Stimulated activated CD8-positive, alpha-beta memory T cell treated with anti-CD3 and anti-CD28 coated beads, Interleukin-2, amount 100 ng/mL, for 48 hours (primary cell): ENCODE results near the gene DNAJC27.
A peak's percentile ranks its signal among the peaks of the same experiment; 100 is the strongest.

Experiments used
- DNase-seq, 2 donors: peaks; one replicate each; pipeline ENCODE4 v3.0.0-alpha.2; 2020; ENCODE audit warnings: low read depth in 2 of 2

The DNAJC27 gene

GRCh38 chr2:24926220-24926601, 45.5 kb downstream of the DNAJC27 start:
- no peak for DNase-seq

DNA sequence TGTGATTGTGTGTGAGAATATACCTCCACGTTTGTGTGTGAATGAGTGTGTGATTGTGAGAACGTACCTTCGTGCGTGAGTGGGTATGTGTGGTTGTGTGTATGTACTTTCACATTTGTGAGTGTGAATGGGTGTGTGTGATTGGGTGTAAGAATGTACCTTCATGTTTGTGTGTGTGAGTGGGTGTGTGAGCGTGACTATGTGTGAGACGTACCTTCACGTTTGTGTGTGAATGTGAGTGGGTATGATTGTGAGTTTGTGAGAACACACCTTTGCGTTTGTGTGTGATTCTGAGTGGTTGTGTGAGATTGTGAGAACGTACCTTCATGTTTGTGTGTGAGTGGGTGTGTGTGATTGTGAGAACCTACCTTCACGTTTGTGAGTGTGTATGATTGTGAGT, 45.9 kb downstream of the DNAJC27 start:
- no peak for DNase-seq

DNA sequence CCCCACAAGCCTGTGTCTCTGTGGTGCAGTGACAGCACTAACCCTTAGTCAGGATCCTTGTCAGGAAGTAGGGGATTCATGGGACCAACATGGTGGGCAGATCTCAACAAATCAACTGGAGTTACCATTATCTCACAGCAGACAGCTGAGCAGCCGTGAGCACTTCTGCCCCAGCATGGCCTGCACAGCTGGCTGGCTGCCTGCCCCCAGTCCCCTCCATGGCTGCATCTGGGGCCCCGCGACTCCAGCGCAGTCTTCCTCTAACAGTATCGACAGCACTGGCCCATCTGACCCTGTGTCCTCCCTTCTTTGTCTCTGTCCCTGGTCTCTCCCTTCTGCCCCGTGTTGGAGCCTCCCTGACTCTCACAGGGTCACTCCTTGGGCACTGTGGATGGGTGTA, 47.0 kb downstream of the DNAJC27 start:
- DNase-seq, result no peak

GRCh38 chr2:24924266-24924665, 47.5 kb downstream of the DNAJC27 start:
- DNase-seq, result no peak

DNA sequence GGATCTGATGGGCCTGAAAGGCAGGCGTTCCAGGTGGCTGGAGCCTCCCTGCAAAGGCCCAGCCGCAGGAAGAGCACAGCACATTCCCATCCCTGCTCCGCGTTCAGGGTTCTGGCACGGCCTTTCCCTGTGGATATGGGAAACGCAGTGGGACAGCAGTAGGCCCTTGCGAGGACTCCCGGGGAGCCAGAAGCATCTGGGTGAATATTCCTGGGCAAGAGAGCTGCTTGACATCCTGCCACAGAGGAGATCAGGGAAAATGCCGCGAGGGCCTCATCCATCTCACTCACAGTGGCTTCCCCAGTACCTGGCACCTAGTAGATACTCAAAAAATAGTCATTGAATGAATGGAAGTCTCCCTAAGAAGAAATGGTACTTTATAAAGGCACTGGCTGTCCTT, 48.6 kb downstream of the DNAJC27 start:
- DNase-seq, result no peak

DNA sequence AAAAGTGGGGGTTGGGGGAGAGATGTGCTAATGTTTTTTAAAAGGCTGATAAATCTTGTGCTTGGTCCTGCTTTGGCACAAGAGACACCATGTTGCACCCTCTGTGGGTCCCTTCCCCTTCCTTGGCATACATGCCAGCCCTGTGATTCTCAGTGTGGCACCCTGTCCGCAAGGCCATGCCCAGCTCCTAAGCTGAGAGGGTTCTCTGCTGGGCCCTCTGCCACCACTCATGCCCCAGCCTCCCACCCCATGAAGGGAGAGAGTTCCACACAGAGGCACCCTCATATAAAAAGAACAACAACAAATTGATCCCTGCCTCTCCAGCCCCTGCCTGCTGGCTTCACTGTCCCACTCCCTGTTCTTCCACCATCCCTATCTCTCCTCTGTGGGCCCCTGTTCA, 49.2 kb downstream of the DNAJC27 start:
- DNase-seq, result no peak

- no peak for DNase-seq
Measured at GRCh38 chr2:24920809-24921441, 50.8 kb downstream of the DNAJC27 start.

GRCh38 chr2:24920098-24920808, 51.5 kb downstream of the DNAJC27 start, which contains the start of gene ADCY3:
Gene ADCY3, minus strand, starts transcription at chr2:24920237. Its CDS starts 1,250 bp downstream, at chr2:24918987.
- peak; percentile 54 to 67 for DNase-seq

- peak in 1 of 2 donors; percentile 24 for DNase-seq
Measured at GRCh38 chr2:24919506-24920097, 52.2 kb downstream of the DNAJC27 start.

- DNase-seq, result peak; percentile 45 to 47
Measured at GRCh38 chr2:24919037-24919505, 52.7 kb downstream of the DNAJC27 start.

DNA sequence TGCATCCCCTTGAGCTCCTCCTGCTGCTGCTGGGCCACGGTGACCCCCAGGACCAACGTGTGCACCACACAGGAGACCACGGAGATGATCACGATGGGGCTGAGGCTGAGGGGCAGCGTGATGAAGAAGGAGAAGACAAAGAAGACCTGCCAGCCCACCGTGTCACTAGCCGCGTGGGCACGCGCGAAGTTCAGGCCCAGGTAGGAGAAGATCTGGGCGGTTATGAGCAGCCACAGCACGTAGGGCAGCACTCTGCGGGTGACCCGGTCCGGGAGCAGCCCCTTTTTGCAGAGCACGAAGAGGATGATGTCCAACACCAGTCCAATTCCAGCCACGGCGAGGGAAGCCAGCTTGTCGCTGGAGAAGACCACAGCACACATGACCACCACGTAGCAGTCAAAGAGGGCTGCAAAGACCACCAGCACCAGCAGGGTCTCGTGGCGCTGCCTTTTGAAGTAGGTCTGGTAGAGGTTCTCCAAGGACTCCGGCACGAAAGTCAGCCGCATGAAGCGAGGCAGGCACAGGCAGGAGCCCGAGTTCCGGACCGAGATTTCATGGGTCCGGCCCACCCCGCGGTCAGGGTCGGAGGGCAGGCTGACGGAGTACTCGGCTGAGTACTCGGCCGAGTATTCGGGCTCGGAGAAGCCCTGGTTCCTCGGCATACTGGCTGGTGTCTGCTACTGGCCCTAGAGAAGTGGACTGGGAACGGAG, 53.3 kb downstream of the DNAJC27 start:
- no peak for DNase-seq

DNA sequence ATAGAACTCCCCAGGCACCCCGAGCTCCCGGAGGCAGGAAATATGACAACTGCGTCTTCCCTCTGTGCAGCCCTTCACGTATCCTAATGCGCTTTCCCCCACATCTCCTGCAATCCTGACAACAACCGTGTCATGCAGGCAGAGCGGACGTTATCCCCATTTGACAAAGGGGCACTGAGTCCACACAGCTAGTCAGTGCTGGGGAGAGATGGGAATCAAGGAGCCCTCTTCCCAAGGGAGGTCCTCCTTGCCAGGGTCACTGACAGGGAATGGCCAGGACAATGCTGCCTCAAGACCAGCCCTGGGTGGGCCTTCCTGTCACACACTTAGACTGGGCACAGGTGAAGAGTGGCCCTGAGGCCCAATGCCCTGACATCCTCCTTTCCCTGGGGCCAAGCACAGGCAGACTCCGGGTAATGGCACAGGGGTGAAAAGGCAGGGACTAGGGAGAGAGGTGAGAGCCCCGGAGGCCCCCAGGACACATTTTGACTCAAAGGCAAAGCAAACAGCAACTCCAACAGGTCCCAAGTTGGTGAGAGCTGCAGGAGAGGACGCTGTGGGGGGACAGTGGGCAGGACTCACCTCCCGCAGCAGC, 53.9 kb downstream of the DNAJC27 start:
- DNase-seq, result no peak

DNA sequence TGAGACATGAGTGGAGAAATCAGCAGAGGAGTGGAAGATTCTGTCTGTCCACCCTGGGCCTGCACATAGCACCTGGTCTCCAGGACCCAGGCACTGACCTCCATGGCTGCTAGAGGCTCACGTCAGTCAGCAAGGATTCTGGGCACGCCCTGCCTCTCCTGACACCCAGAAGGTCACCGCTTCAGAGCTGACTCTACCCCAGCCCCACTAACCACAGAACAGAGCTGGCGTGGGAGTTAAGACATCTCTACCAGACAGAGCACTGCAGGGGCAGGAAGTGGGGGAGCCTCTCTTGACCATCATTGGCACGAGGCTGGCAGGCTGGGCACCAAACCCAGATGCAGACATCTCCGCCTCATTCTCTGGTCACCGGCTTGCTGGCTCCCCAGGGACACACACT, 54.7 kb downstream of the DNAJC27 start:
- peak; percentile 43 to 54 for DNase-seq

GRCh38 chr2:24915796-24916195, 56.0 kb downstream of the DNAJC27 start:
- no peak for DNase-seq

DNA sequence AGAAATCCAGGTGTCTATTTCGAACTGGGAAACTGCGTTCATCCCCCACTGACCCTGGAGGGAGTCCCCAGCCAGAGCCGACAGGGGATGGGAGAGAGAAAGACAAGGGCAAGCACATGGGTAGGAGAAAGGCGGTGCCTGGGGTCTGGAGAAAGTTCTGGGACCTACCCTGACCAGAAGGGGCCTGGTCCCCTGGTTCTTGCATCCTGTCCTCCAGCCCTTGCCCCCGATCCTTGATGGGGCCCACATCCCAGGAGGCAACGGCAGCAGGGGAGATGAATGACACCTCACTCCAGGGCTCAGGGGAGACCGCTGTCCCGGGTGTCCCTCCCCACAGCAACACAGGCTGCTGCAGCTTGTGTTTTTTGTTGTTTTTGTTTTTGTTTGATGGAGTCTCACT, 56.6 kb downstream of the DNAJC27 start:
- no peak for DNase-seq

DNA sequence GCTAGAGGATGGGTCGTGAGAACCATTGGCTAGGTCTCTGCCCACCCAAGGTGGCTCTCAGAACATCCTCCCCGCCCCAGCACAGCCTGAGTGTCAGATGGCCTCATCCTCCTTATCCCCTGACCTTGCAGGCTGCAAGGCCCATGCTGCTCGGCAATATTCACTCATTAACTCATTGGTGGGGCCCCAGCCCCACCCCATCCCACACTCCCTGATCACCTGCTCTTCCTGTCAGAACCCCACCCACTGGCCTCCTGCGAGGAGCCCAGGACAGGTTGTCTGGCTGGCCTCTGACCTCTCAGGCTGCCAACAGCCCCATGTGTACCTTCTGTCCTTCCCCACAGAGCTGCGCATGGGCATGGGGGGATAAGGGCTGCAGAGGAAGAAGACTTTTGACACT, 57.0 kb downstream of the DNAJC27 start:
- DNase-seq, result no peak

GRCh38 chr2:24913911-24914310, 57.8 kb downstream of the DNAJC27 start:
- DNase-seq, result no peak

- DNase-seq, result no peak
Measured at GRCh38 chr2:24912986-24913385, 58.8 kb downstream of the DNAJC27 start.

- no peak for DNase-seq
Measured at GRCh38 chr2:24912523-24912922, 59.2 kb downstream of the DNAJC27 start.

- no peak for DNase-seq
Measured at GRCh38 chr2:24910245-24910644, 61.5 kb downstream of the DNAJC27 start.

GRCh38 chr2:24909555-24910177, 62.1 kb downstream of the DNAJC27 start:
- no peak for DNase-seq
